Urothelium cell line (cell line): ENCODE results near the gene CFAP91.
A peak's percentile ranks its signal among the peaks of the same experiment; 100 is the strongest.
"Not testable (repeated sequence)": the region's sequence is repeated elsewhere in the genome, so short reads cannot be mapped to it uniquely, and the experiment has no call there.

Experiments
- DNase-seq: peaks from one replicate; pipeline ENCODE4 v3.0.0; 2011; ENCODE audit warnings: low spot score, mixed read lengths
- FAIRE-seq: peaks from 2 replicates; lab custom pipeline; 2011; peaks lifted over from hg19 to GRCh38; lab: Jason Lieb, UNC

CFAP91 gene

GRCh38 chr3:119676771-119677640 is 25.8 kb upstream of the CFAP91 start, which contains the start of gene COX17:
COX17 (minus strand) TSS chr3:119677406; CDS start chr3:119677310, 96 bp downstream.
- peak; percentile 95 for FAIRE-seq

GRCh38 chr3:119677641-119677934 is 25.2 kb upstream of the CFAP91 start:
- no peak for DNase-seq
- no peak for FAIRE-seq

More at GRCh38 chr3:119676771-119677640, 25.8 kb upstream of the CFAP91 start, which contains the start of gene COX17:
- DNase-seq: peak; percentile 98

GRCh38 chr3:119678209-119678608 is 24.6 kb upstream of the CFAP91 start:
- DNase-seq, FAIRE-seq: not testable (repeated sequence)

- no peak for FAIRE-seq
Observed at GRCh38 chr3:119679874-119680273, 22.9 kb upstream of the CFAP91 start.

GRCh38 chr3:119681279-119681678 is 21.5 kb upstream of the CFAP91 start:
- FAIRE-seq (no peak), DNase-seq (peak; percentile 33)

More at GRCh38 chr3:119679874-119680273, 22.9 kb upstream of the CFAP91 start:
- DNase-seq: no peak

GRCh38 chr3:119683421-119683820 is 19.4 kb upstream of the CFAP91 start:
- no peak for DNase-seq
- no peak for FAIRE-seq

GRCh38 chr3:119690043-119690656 is 12.7 kb upstream of the CFAP91 start:
- DNase-seq: peak; percentile 45

GRCh38 chr3:119695480-119695879 is 7.3 kb upstream of the CFAP91 start:
- DNase-seq (no peak), FAIRE-seq (no peak)

More at GRCh38 chr3:119690043-119690656, 12.7 kb upstream of the CFAP91 start:
- FAIRE-seq: no peak

- DNase-seq: no peak
- no peak for FAIRE-seq
Observed at GRCh38 chr3:119697394-119697793, 5.4 kb upstream of the CFAP91 start.

GRCh38 chr3:119700269-119700919 is 2.4 kb upstream of the CFAP91 start:
- DNase-seq (no peak), FAIRE-seq (no peak)

- DNase-seq: no peak
- no peak for FAIRE-seq
Observed at GRCh38 chr3:119700920-119701734, 1.7 kb upstream of the CFAP91 start.

- DNase-seq: no peak
- no peak for FAIRE-seq
Observed at GRCh38 chr3:119703820-119704531, 1.2 kb downstream of the CFAP91 start.

- DNase-seq (no peak), FAIRE-seq (no peak)
Observed at GRCh38 chr3:119715105-119715504, 12.3 kb downstream of the CFAP91 start.

- FAIRE-seq (no peak), DNase-seq (no peak)
Observed at GRCh38 chr3:119716998-119717397, 14.2 kb downstream of the CFAP91 start.

- no peak for DNase-seq
- no peak for FAIRE-seq
Observed at GRCh38 chr3:119717520-119717919, 14.7 kb downstream of the CFAP91 start.

GRCh38 chr3:119723022-119723421 is 20.2 kb downstream of the CFAP91 start:
- DNase-seq: no peak
- FAIRE-seq: no peak

GRCh38 chr3:119726909-119727308 is 24.1 kb downstream of the CFAP91 start:
- no peak for DNase-seq
- FAIRE-seq: no peak

GRCh38 chr3:119729996-119730395 is 27.2 kb downstream of the CFAP91 start:
- FAIRE-seq (no peak), DNase-seq (no peak)

GRCh38 chr3:119731560-119732343 is 28.9 kb downstream of the CFAP91 start:
- FAIRE-seq: no peak
- peak; percentile 36 for DNase-seq
